HepG2 (cell line): ENCODE results near the gene MARK2. TPM values are rescaled to one million over a fixed set of nuclear protein-coding genes. Genes with fewer than 3 reads are reported as not detected.

Experiments
- BRD4 ChIP-seq: sonication (generic); formaldehyde crosslinking; IDR thresholded peaks from 2 replicates; pipeline ENCODE4 v1.4.0; 2020; ENCODE audit warnings: missing genetic modification reagents
- CBFB ChIP-seq: sonication (generic); formaldehyde crosslinking; IDR thresholded peaks from 2 replicates; pipeline ENCODE4 v1.4.0; 2020; ENCODE audit warnings: missing genetic modification reagents
- CENPX ChIP-seq: sonication (generic); formaldehyde crosslinking; IDR thresholded peaks from 2 replicates; pipeline ENCODE4 v1.9.0; 2021; ENCODE audit warnings: mild to moderate bottlenecking, missing genetic modification reagents, moderate library complexity
- DZIP1 ChIP-seq: sonication (generic); formaldehyde crosslinking; IDR thresholded peaks from 2 replicates; pipeline ENCODE4 v1.5.0; 2020; ENCODE audit warnings: mild to moderate bottlenecking, missing genetic modification reagents
- HES4 ChIP-seq: sonication (generic); formaldehyde crosslinking; IDR thresholded peaks from 2 replicates; pipeline ENCODE4 v1.9.0; 2021; ENCODE audit warnings: mild to moderate bottlenecking, missing genetic modification reagents, borderline replicate concordance
- ISL2 ChIP-seq: sonication (generic); formaldehyde crosslinking; IDR thresholded peaks from 2 replicates; pipeline ENCODE4 v1.5.0; 2020; ENCODE audit warnings: missing genetic modification reagents
- MXD1 ChIP-seq: sonication (generic); formaldehyde crosslinking; IDR thresholded peaks from 2 replicates; pipeline ENCODE4 v1.4.0; 2020; ENCODE audit warnings: mild to moderate bottlenecking, missing genetic modification reagents
- NKX3-1 ChIP-seq: sonication (generic); formaldehyde crosslinking; IDR thresholded peaks from 2 replicates; pipeline ENCODE4 v1.5.0; 2020; ENCODE audit warnings: missing genetic modification reagents
- TOPORS ChIP-seq: sonication (generic); formaldehyde crosslinking; IDR thresholded peaks from 2 replicates; pipeline ENCODE4 v1.8.0; 2023; ENCODE audit warnings: mild to moderate bottlenecking, missing genetic modification reagents
- XBP1 ChIP-seq: sonication (generic); formaldehyde crosslinking; IDR thresholded peaks from 2 replicates; pipeline ENCODE4 v1.5.0; 2020; ENCODE audit warnings: missing genetic modification reagents
- YEATS4 ChIP-seq: sonication (generic); formaldehyde crosslinking; IDR thresholded peaks from 2 replicates; pipeline ENCODE4 v1.4.0; 2020; ENCODE audit warnings: missing genetic modification reagents, borderline replicate concordance
- ZBTB1 ChIP-seq: sonication (generic); formaldehyde crosslinking; IDR thresholded peaks from 2 replicates; pipeline ENCODE4 v1.4.0; 2020; ENCODE audit warnings: missing genetic modification reagents, borderline replicate concordance
- ZBTB3 ChIP-seq: sonication (generic); formaldehyde crosslinking; IDR thresholded peaks from 2 replicates; pipeline ENCODE4 v1.4.0; 2020; ENCODE audit warnings: low read depth, mild to moderate bottlenecking, moderate library complexity, missing genetic modification reagents, borderline replicate concordance
- ZFP82 ChIP-seq: sonication (generic); formaldehyde crosslinking; IDR thresholded peaks from 2 replicates; pipeline ENCODE4 v1.5.1; 2020; ENCODE audit warnings: mild to moderate bottlenecking, missing genetic modification reagents, borderline replicate concordance
- ZFP91 ChIP-seq: sonication (generic); formaldehyde crosslinking; IDR thresholded peaks from 2 replicates; pipeline ENCODE4 v1.9.0; 2022; ENCODE audit warnings: missing genetic modification reagents, mild to moderate bottlenecking, borderline replicate concordance
- ZNF264 ChIP-seq: sonication (generic); formaldehyde crosslinking; IDR thresholded peaks from 2 replicates; pipeline ENCODE4 v1.4.0; 2020; ENCODE audit warnings: missing genetic modification reagents
- ZNF33B ChIP-seq: sonication (generic); formaldehyde crosslinking; IDR thresholded peaks from 2 replicates; pipeline ENCODE4 v1.5.1; 2020; ENCODE audit warnings: mild to moderate bottlenecking, missing genetic modification reagents
- ZNF34 ChIP-seq: sonication (generic); formaldehyde crosslinking; IDR thresholded peaks from 2 replicates; pipeline ENCODE4 v1.4.0; 2020; ENCODE audit warnings: mild to moderate bottlenecking, missing genetic modification reagents, borderline replicate concordance
- ZNF570 ChIP-seq: sonication (generic); formaldehyde crosslinking; IDR thresholded peaks from 2 replicates; pipeline ENCODE4 v1.4.0; 2020; ENCODE audit warnings: mild to moderate bottlenecking, missing genetic modification reagents, borderline replicate concordance
- ZNF574 ChIP-seq: sonication (generic); formaldehyde crosslinking; IDR thresholded peaks from 2 replicates; pipeline ENCODE4 v1.4.0; 2020; ENCODE audit warnings: missing genetic modification reagents
- ZNF674 ChIP-seq: sonication (generic); formaldehyde crosslinking; IDR thresholded peaks from 2 replicates; pipeline ENCODE4 v1.5.0; 2020; ENCODE audit warnings: low read depth, mild to moderate bottlenecking, missing genetic modification reagents
- ZNF746 ChIP-seq: sonication (generic); formaldehyde crosslinking; IDR thresholded peaks from 2 replicates; pipeline ENCODE4 v1.8.0; 2022; ENCODE audit warnings: mild to moderate bottlenecking, missing genetic modification reagents
- ZNF761 ChIP-seq: sonication (generic); formaldehyde crosslinking; conservative IDR thresholded peaks from 2 replicates; pipeline ENCODE4 v1.4.0; 2020; ENCODE audit warnings: mild to moderate bottlenecking, missing genetic modification reagents
- polyA plus RNA-seq, 8 experiments: library from polyadenylated mRNA; depleted of rRNA in 3 of 8; stranded (reverse) in 7 of 8; unstranded in 1 of 8; fragments of >200 nt; fragmentation: Illumina TruSeq in 4 of 8; extraction: Trizol in 4 of 8; gene quantifications; 2 replicates each; pipeline versions ENCODE4 v1.2.1 to v1.2.3, GENCODE V29; 2011 to 2016; ENCODE audit warnings: low read depth in 4 of 8, missing spikeins in 1 of 8, mixed read lengths in 1 of 8; ENCODE audit not compliant: insufficient read depth in 1 of 8
- total RNA-seq, 5 experiments: library from RNA; depleted of rRNA; stranded (reverse); fragments of >200 nt; fragmentation: Illumina TruSeq; extraction: Trizol; gene quantifications; 2 replicates each; pipeline ENCODE4 v1.2.3, GENCODE V29; 2016; ENCODE audit warnings: low read depth in 1 of 5

Gene MARK2
- total and polyA plus RNA-seq, 2 of the 13 experiments (the other 11 are each of a cell fraction or from before 2014, with no cell fraction given) = 13.5 to 13.9 TPM

- TF ChIP-seq BRD4 (CRISPR knock-in tag) (0 out of 2 replicates have a peak, but pooled peaks have one; percentile 43), YEATS4 (CRISPR knock-in tag) (0 out of 2 replicates have a peak, but pooled peaks have one; percentile 10), ZNF674 (CRISPR knock-in tag) (no peak), CENPX (CRISPR knock-in tag) (no peak), MXD1 (no peak), CBFB (CRISPR knock-in tag) (no peak), TOPORS (CRISPR knock-in tag) (no peak), XBP1 (CRISPR knock-in tag) (no peak), ZFP91 (CRISPR knock-in tag) (no peak; the same call in 1 of the 2 replicates), HES4 (CRISPR knock-in tag) (no peak), NKX3-1 (CRISPR knock-in tag) (no peak), ZFP82 (no peak), ZNF570 (CRISPR knock-in tag) (no peak), ZNF34 (CRISPR knock-in tag) (no peak), ZNF746 (CRISPR knock-in tag) (peak; percentile 92), ZNF33B (CRISPR knock-in tag) (no peak), ZBTB3 (no peak), ZNF761 (CRISPR knock-in tag) (no peak), ISL2 (peak; percentile 39; the same call in 1 of the 2 replicates), ZNF574 (CRISPR knock-in tag) (peak; percentile 39; the same call in 1 of the 2 replicates), DZIP1 (CRISPR knock-in tag) (no peak), ZNF264 (CRISPR knock-in tag) (0 out of 2 replicates have a peak, but pooled peaks have one; percentile 36), ZBTB1 (CRISPR knock-in tag) (no peak)
Observed at GRCh38 chr11:63920126-63920938, 81.4 kb downstream of the MARK2 start (continued).
